Activated CD4-positive, alpha-beta T cell treated with anti-CD3 and anti-CD28 coated beads for 1 hour (primary cell): Measurements from ENCODE around the gene WNT9A.

Experiments
- DNase-seq: peaks from one replicate; pipeline ENCODE4 v3.0.0-alpha.2; 2020

WNT9A gene

GRCh38 chr1:227907439-227908015, 40.2 kb downstream of the WNT9A start:
- no peak for DNase-seq

- no peak for DNase-seq
These were observed 41.1 kb downstream of the WNT9A start for GRCh38 chr1:227906550-227907071.

GRCh38 chr1:227905573-227906487, 41.9 kb downstream of the WNT9A start:
- no peak for DNase-seq

- no peak for DNase-seq
These were observed 43.0 kb downstream of the WNT9A start for GRCh38 chr1:227904541-227905335.

- no peak for DNase-seq
These were observed 43.9 kb downstream of the WNT9A start for GRCh38 chr1:227903614-227904501.

GRCh38 chr1:227903061-227903521, 44.6 kb downstream of the WNT9A start:
- DNase-seq = no peak

- DNase-seq = no peak
These were observed 45.1 kb downstream of the WNT9A start for GRCh38 chr1:227902641-227902990.

- DNase-seq = no peak
These were observed 45.7 kb downstream of the WNT9A start for GRCh38 chr1:227901906-227902640.

- DNase-seq = no peak
These were observed 46.4 kb downstream of the WNT9A start for GRCh38 chr1:227901239-227901905.

- DNase-seq = no peak
These were observed 47.1 kb downstream of the WNT9A start for GRCh38 chr1:227900571-227901051.

GRCh38 chr1:227899820-227900449, 47.8 kb downstream of the WNT9A start:
- DNase-seq = no peak

GRCh38 chr1:227899141-227899819, 48.5 kb downstream of the WNT9A start:
- DNase-seq = no peak

GRCh38 chr1:227898502-227899140, 49.1 kb downstream of the WNT9A start:
- DNase-seq = peak; percentile 3

- peak; percentile 4 for DNase-seq
These were observed 49.9 kb downstream of the WNT9A start for GRCh38 chr1:227897704-227898438.

GRCh38 chr1:227896710-227897655, 50.7 kb downstream of the WNT9A start:
- peak; percentile 5 for DNase-seq

GRCh38 chr1:227895828-227896685, 51.7 kb downstream of the WNT9A start:
- DNase-seq = peak; percentile 5
